HG03460 (cell line): ENCODE results near the gene RAI2.
"Not testable (repeated sequence)": the region's sequence is repeated elsewhere in the genome, so short reads cannot be mapped to it uniquely, and the experiment has no call there.

Experiments
- ATAC-seq: cut with Tn5 transposase; IDR thresholded peaks from one replicate; pipeline ENCODE4 v1.9.1; 2021; ENCODE audit not compliant: unreplicated experiment

RAI2 gene

DNA sequence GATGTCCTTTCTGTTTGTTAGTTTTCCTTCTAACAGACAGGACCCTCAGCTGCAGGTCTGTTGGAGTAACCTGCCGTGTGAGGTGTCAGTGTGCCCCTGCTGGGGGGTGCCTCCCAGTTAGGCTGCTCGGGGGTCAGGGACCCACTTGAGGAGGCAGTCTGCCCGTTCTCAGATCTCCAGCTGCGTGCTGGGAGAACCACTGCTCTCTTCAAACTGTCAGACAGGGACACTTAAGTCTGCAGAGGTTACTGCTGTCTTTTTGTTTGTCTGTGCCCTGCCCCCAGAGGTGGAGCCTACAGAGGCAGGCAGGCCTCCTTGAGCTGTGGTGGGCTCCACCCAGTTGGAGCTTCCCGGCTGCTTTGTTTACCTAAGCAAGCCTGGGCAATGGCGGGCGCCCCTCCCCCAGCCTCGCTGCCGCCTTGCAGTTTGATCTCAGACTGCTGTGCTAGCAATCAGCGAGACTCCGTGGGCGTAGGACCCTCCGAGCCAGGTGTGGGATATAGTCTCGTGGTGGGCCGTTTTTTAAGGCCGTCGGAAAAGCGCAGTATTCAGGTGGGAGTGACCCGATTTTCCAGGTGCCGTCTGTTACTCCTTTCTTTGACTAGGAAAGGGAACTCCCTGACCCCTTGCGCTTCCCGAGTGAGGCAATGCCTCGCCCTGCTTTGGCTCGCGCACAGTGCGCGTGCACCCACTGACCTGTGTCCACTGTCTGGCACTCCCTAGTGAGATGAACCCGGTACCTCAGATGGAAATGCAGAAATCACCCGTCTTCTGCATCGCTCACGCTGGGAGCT is 74.3 kb downstream of the RAI2 start:
- ATAC-seq = not testable (repeated sequence)

DNA sequence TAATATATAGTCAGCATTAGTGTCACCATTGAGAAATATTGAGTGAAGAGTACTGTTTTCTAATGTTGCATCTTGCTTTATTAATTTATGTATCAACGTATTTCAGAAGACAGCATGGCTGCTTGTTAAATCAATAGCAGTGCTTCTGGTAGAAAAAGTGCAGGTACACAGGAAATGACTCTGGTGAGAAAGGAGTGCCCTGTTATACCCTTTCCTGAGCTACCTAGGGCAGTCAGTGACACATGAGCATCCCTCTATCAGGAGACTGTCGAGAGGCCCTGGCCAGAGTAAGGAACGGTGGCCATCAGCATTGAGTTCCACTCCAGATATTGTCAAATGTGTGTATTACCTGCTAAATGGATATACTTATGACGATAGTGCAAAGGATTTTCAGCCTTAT is 81.7 kb downstream of the RAI2 start:
- no peak for ATAC-seq

DNA sequence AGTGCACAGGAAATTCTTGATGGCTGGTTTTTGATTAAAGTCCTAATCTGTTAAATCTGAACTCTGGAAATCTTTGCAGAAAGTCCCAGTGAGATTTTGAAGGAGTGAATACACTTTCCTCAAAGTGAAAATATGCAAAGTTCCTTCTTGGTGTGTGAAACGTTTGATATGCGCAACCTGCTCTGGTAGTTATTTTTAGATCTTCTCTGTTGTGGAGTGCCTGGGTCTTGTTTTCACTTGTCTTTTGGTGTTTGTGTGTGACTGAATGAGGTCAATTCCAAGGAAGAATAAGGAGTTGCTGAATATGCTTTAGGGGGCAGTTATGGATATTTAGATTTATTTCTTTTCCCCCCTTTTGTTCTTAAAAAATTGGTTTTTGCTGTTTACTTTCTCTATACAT is 82.1 kb downstream of the RAI2 start:
- no peak for ATAC-seq

DNA sequence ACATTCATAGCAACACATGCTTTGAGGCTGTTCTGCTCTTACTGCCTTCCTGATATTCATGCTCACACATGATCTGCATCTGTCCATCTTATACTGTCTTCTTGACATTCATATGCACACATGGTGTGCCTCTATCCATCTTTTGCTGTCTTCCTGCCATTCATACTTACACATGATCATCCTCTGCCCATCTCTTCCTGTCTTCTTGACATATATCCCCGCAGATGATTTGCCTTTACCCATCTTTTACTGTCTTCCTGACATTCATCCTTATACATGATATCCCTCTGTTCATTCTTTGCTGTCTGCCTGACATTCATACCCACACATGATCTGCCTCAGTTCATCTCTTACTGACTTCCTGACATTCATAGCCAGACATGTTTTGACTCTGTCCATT is 87.0 kb downstream of the RAI2 start:
- ATAC-seq = no peak

DNA sequence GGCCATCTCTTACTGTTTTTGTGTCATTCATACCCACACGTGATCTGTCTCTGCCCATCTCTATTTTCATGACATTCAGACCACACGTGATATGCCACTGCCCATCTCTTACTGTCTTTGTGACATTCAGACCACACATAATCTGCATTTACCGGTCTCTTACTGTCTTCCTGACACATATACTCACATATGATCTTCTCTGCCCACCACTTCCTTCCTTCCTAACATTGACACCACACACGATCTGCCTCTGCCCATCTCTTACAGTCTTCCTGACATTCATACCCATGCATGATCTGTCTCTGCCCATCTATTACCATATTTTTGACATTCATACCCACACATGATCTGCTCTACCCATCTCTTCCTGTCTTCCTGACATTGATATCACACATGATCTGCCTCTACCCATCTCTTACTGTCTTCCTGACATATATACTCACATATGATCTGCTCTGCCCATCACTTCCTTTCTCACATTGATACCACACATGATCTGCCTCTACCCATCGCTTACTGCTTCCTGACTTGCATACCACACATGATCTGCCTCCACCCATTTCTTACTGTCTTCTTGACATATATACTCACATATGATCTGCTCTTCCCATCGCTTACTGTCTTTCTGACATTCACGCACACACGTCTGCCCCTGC is 87.7 kb downstream of the RAI2 start:
- no peak for ATAC-seq

DNA sequence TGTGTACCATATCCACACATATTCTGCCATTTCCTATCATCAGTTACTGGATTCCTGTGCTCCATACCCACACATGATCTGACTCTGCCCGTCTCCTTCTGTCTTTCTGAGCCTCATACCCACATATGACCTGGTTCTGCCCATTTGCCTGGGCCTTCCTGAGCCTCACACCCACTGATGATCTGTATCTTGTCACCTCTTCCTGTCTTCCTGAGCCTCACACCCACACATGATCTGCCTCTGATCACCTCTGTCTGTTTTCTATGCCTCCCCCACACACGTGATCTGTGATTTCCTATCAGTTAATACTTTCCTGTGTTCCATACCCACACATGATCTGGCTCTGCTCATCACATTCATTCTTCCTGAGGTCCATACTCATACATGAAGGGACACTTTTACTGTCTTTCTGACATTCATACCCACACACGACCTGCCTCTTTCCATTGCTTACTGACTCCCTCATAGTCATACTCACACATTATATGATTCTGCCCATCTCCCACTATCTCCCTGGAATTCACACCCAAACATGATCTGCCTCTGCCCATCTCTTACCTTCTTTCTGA is 91.3 kb downstream of the RAI2 start:
- no peak for ATAC-seq

DNA sequence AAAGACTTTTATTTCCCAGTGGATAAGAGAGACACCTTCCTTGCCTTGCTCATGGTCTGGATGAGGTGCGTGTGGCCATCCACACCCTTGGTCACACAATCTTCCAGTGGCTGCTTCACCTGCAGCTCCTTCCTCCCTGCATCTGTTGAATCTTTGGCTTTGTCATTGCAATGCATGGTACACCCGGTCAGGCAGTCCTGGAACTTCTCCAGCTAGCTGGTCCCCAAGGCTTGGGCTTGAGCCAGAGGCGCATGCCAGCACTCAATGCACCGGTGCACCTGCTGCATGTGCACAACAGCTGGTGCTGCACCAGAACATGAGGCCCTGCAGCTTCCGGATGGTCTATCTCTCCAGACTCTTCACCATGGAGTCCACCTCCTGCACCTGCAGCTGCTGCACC is 92.1 kb downstream of the RAI2 start:
- ATAC-seq = no peak

DNA sequence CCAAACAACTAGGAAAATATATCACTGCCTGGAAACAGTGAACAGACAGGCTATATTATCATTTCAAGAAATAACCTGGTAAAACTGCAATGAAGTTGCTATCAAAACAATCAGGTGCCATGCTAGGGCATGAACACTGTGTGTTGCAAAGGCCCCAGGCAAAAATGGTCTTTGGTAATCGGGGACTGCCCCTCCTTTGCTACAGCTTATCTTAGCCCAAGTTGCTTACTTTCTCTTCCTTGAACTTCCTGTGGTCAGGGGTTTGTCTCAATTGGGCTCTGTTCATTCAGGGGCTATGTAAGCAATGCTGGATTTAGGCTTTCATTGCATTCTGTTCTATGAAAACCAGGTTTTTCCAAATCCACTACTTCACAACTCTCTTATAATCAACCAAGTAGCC is 93.4 kb downstream of the RAI2 start:
- no peak for ATAC-seq

DNA sequence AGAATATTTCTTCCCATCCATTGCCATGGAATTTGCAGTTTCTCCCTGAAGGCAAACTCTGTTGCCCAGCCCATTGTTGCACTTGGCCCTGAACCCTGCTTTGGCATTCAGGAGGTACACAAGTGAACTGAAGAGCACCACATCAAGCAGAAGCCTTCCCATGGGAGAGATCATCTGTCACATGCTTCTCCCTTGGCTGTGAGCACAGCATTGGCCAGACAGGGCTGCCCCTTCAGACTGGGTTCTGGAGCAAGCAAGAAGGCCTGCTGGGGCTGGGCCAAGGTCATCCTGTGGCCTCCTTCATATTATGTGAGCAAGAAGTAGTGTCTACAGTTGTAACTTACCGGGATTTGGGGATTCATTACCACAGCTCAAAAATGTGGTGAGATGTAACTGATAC is 101.1 kb downstream of the RAI2 start:
- ATAC-seq = no peak

DNA sequence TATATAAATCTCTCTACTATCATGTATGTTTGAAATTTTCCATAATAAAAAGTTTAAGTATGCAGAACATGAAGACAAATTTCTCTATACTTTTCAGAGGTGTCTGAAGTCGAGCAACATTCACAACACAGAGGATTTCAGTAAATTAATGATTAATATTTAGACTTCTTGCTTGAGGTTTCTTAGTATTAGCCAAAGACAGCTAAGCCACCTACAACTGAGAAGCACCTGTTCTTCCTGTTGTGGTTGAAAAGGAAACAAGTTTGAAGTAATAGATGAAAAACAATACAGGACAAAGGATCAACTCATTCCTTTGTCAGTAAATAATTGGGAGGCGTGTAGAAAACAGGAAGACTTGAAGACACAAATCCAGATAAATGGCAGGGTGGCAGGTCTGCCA is 102.7 kb downstream of the RAI2 start:
- ATAC-seq = peak; percentile 87

DNA sequence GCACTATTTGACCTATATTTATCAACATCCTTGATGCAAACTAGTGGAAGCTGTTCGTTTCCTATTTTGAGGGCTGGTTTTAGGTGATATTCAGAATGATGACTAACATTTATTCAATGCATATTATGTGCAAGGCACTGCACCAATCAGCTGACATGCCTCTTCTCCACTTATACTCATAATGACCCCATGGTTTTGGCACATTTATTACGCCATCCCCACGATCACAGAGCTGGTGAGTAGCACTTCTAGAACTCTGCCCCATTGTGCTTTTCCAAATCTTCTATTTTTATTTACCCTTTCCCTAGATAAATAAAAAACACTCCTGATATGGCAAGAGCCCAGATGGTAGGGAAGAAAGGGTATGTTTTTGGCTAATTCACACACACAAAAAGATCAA is 110.7 kb downstream of the RAI2 start:
- no peak for ATAC-seq
